Suppressor macrophage (primary cell): Measurements from ENCODE around the gene FTL.
A peak's percentile ranks its signal among the peaks of the same experiment; 100 is the strongest.

ENCODE experiments used
- DNase-seq, 4 experiments: peaks; one replicate each; pipeline ENCODE4 v3.0.0-alpha.2; 2020 to 2022

The FTL gene

DNA sequence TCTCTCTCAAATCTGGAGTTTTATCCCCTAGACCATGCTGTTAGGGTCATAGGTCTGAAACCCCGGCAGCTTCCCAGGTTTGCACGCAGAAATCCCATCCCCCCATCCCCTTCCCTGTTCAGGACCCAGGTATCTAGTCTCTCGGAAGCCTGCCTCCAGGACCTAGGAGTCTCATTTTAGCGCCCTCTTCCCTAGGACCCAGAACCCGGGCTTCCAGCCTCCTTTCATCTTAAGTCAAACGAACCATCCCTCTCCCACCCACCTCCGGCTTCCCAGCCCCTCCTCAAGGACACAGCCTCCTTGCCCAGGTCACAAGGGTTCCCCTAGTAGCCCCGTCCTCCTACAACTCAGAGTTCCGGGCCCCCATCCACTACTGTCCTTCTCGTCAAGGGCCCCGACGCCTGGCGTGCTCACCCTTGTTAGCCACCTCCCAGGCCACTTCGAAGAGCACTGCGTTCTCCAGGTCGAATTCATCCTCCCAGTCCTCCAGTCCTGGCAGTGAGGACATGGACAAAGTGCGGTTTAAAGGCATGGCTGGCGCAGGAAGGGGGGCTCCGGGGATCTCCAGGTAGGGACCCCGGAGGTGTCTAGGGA lies 27.6 kb downstream of the FTL start:
- DNase-seq, result peak in 2 of 4 experiments; percentile 29 to 36

GRCh38 chr19:48993175-48994034 lies 28.3 kb downstream of the FTL start, which contains the start of the genes GYS1 and RUVBL2:
Gene GYS1 (minus strand): TSS chr19:48993309. CDS start chr19:48993112, 197 bp downstream.
Gene RUVBL2 (plus strand): TSS chr19:48993887. CDS start chr19:48993912, 25 bp downstream.
- peak; percentile 100 for DNase-seq

DNA sequence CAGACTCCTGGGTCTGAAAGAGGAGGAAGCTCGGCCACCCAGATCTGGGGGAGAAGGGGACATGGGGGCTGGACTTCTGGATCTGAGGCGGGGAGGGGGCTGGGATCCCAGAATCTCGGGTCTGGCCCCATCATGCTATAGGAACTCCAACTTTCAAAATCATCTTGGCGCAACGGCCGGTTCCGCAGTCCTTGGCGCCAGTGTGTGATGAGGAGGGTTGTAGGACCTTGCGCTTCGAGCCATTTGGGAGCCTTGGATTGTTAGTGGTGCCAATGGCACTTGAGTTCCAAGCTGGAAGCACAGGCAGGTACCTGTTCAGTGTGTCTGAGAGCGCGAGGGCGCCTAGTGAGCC lies 28.9 kb downstream of the FTL start:
- no peak for DNase-seq

DNA sequence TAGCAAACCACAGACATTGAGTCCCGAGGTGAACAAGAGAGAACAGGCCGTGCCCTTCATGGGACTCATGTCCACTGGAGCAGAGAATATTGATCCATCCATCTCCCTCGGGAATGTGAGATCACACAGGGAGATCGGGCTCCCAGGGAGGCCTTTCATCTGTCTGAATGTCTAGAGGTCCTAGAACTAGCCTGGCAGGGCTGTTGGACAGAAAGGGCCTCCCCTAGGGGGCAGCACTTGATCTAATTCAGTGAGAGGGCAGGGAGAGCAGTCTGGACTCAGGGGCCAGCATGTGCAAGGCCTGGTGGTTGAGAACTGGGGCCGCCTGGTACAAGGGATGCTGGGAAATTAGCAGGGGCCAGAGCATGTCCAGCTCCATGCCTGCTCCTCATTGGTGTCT lies 32.9 kb downstream of the FTL start:
- peak; percentile 68 to 79 (median 72) for DNase-seq

GRCh38 chr19:48999481-49000325 lies 34.6 kb downstream of the FTL start:
- peak; percentile 65 to 81 (median 75) for DNase-seq

GRCh38 chr19:49004133-49004532 lies 39.0 kb downstream of the FTL start:
- DNase-seq, result no peak

- no peak for DNase-seq
These were observed 40.0 kb downstream of the FTL start for GRCh38 chr19:49004964-49005614.

GRCh38 chr19:49006905-49007304 lies 41.8 kb downstream of the FTL start:
- DNase-seq, result no peak

- DNase-seq, result no peak
These were observed 44.7 kb downstream of the FTL start for GRCh38 chr19:49009828-49010227.

- no peak for DNase-seq
These were observed 45.3 kb downstream of the FTL start for GRCh38 chr19:49010453-49010852.

DNA sequence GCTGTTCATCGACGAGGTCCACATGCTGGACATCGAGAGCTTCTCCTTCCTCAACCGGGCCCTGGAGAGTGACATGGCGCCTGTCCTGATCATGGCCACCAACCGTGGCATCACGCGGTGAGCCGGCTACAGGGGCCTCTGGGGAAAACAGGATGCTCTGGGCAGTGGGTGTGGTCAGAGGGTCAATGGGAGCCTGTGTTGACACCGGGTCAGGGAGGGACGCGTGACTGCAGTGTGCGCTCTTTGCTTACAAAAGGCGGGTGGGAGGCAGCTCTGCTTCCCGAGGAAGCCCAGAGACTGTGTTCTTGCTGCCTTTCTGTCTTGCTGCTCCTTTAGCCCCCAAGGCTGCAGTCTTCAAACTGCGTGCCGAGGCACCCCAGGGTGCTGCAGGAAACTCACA lies 46.1 kb downstream of the FTL start:
- no peak for DNase-seq

DNA sequence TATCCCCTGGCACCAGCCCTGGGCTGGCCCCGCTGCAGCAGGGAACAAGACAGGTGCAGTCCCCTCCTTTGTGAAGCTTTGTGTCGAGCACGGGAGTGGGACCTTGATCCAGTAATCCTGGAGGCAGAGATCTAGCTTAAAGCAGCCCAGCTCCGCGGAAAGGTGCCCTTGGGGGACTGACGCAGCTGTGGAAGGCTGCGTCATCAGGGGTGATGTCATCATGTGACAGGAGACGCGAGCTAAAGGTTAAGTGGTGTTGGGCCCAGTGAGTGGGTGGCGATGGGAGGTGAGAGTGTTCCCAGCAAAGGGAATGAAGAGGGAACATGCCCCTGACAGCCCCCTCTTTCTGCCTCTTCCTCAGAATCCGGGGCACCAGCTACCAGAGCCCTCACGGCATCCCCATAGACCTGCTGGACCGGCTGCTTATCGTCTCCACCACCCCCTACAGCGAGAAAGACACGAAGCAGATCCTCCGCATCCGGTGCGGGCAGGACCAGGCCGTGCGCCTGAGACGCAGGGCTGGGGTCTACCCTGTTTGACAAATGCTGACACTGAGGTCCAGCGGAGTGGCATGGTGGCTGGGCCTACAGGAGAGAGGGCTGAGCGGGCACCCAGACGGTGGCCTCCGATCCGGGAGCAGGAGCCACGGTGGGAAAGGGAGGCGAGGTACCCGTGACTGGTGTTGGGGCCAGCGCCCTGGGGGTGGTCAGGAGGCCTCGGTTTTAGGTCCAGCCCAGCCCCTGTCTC lies 49.2 kb downstream of the FTL start:
- no peak for DNase-seq

GRCh38 chr19:49014870-49015255 lies 49.8 kb downstream of the FTL start:
- no peak for DNase-seq

- no peak for DNase-seq
These were observed 51.1 kb downstream of the FTL start for GRCh38 chr19:49016067-49016839.
